Hepatocyte (in vitro differentiated cells): ENCODE measurements around the gene EXD3. TPM values are rescaled to one million over a fixed set of nuclear protein-coding genes. Genes with fewer than 3 reads are reported as not detected.

Experiments used
- DNase-seq: peaks from one replicate; pipeline ENCODE4 v3.0.0-alpha.2; 2016; ENCODE audit warnings: low spot score
- H2AFZ ChIP-seq: fragments of 200-600 bp; sonication (generic); 2 replicates; pipeline ENCODE4 v1.6.0; 2016; ENCODE audit warnings: antibody characterized with exemption, mild to moderate bottlenecking
- H3K27ac ChIP-seq: fragments of 200-600 bp; sonication (generic); 2 replicates; pipeline ENCODE4 v1.5.1; 2016; ENCODE audit warnings: mild to moderate bottlenecking
- H3K27me3 ChIP-seq: fragments of 200-600 bp; sonication (generic); 2 replicates; pipeline ENCODE4 v1.6.1; 2016
- H3K36me3 ChIP-seq: fragments of 200-600 bp; sonication (generic); replicated peaks from 2 replicates; pipeline ENCODE4 v1.5.1; 2016; ENCODE audit warnings: low read depth; ENCODE audit not compliant: insufficient read depth
- H3K4me1 ChIP-seq: fragments of 200-600 bp; sonication (generic); 2 replicates; pipeline ENCODE4 v1.5.1; 2016; ENCODE audit warnings: mild to moderate bottlenecking, moderate library complexity; ENCODE audit not compliant: insufficient read depth
- H3K4me2 ChIP-seq: fragments of 200-600 bp; sonication (generic); 2 replicates; pipeline ENCODE4 v1.6.0; 2016
- H3K4me3 ChIP-seq: fragments of 200-600 bp; sonication (generic); 2 replicates; pipeline ENCODE4 v1.5.1; 2016; ENCODE audit warnings: mild to moderate bottlenecking
- H3K79me2 ChIP-seq: fragments of 200-600 bp; sonication (generic); 2 replicates; pipeline ENCODE4 v1.6.0; 2017; ENCODE audit warnings: mild to moderate bottlenecking
- H3K9me2 ChIP-seq: fragments of 200-600 bp; sonication (generic); replicated peaks from 2 replicates; pipeline ENCODE4 v1.6.0; 2017; ENCODE audit warnings: mild to moderate bottlenecking; ENCODE audit not compliant: insufficient read depth
- H3K9me3 ChIP-seq: fragments of 200-600 bp; sonication (generic); 2 replicates; pipeline ENCODE4 v1.5.1; 2016; ENCODE audit warnings: low read depth, mild to moderate bottlenecking
- H4K20me1 ChIP-seq: fragments of 200-600 bp; sonication (generic); 2 replicates; pipeline ENCODE4 v1.6.0; 2016; ENCODE audit warnings: mild to moderate bottlenecking; ENCODE audit not compliant: insufficient read depth, poor library complexity, severe bottlenecking
- CTCF ChIP-seq: fragments of 200-600 bp; sonication (generic); IDR thresholded peaks from 2 replicates; pipeline ENCODE4 v1.5.1; 2016; ENCODE audit warnings: antibody characterized with exemption, mild to moderate bottlenecking; ENCODE audit not compliant: poor library complexity
- EZH2 ChIP-seq: fragments of 200-600 bp; sonication (generic); IDR thresholded peaks from 2 replicates; pipeline ENCODE4 v1.6.1; 2016; ENCODE audit warnings: antibody characterized with exemption, mild to moderate bottlenecking, borderline replicate concordance
- EZH2phosphoT487 ChIP-seq: fragments of 200-600 bp; sonication (generic); IDR thresholded peaks from one replicate; pipeline ENCODE4 v1.6.1; 2018; ENCODE audit warnings: antibody characterized with exemption, mild to moderate bottlenecking, low read depth, moderate library complexity; ENCODE audit not compliant: unreplicated experiment, severe bottlenecking
- whole genome bisulfite sequencing: methylation state at CpG from one replicate; pipeline ENCODE4 v1.1.6; 2016; ENCODE audit warnings: low lambda C conversion rate; ENCODE audit errors: missing lambda C conversion rate; 5-methylcytosine and 5-hydroxymethylcytosine counted together
- polyA plus RNA-seq: library from polyadenylated mRNA; unstranded; fragments of >200 nt; fragmentation: Nextera tagmentation; extraction: Ambion mirVana; gene quantifications from 2 replicates; pipeline ENCODE4 v1.2.1, GENCODE V29; 2016
- total RNA-seq: library from RNA; depleted of rRNA; stranded (reverse); fragments of >200 nt; gene quantifications from 2 replicates; pipeline ENCODE4 v1.2.3, GENCODE V29; 2014

Gene EXD3
- total and polyA plus RNA-seq, 2 experiments from 2014 or later = 11.8 to 21.6 TPM

GRCh38 chr9:137376386-137376785, 46.6 kb downstream of the EXD3 start:
- no peak for TF ChIP-seq CTCF
- TF ChIP-seq EZH2phosphoT487 = no peak
- TF ChIP-seq EZH2 = no peak
- no peaks in the 10 kb centered on the region for H3K4me1 ChIP-seq

DNA sequence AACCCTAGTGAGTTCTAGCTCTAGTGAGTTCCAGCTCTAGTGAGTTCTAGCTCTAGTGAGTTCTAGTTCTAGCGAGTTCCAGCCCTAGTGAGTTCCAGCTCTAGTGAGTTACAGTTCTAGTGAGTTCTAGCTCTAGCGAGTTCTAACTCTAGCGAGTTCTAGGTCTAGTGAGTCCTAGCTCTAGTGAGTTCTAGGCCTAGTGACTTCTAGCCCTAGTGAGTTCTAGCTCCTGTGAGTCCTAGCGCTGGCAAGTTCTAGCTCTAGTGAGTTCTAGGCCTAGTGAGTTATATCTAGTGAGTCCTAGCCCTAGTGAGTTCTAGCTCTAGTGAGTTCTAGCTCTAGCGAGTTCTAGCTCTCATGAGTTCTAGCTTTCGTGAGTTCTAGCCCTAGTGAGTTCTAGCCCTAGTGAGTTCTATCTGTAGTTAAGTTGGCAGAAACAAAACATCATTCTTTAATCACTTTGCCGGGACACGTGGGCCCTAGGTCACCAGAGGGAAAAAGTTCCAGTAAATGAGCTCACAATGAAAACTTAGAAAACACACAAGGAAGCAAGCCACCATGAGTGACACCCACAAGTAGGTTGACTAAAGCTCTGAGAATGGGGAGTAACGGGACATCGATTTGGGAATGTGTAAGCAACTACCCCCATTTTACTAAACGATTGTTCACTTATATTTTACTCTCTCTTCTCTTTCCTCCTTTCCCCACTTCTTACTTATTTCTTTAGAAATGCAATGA, 47.5 kb downstream of the EXD3 start:
- H3K4me3 ChIP-seq = no peak overlapping the region
- H3K27me3 ChIP-seq = no peaks in the 10 kb centered on the region
- H3K36me3 ChIP-seq = no peaks in the 10 kb centered on the region
- no peaks in the 10 kb centered on the region for H3K4me1 ChIP-seq
- TF ChIP-seq CTCF (no peak), EZH2 (no peak), EZH2phosphoT487 (no peak)
- 99% methylated on average over 11 of the region's 11 CpGs for WGBS
- H3K9me2 ChIP-seq = no peaks in the 10 kb centered on the region
- no peaks in the 10 kb centered on the region for H3K79me2 ChIP-seq
- DNase-seq = no peak
- H3K27ac ChIP-seq = no peak overlapping the region
- H3K9me3 ChIP-seq = no peaks in the 10 kb centered on the region
- H3K4me2 ChIP-seq = no peak overlapping the region
- no peaks in the 10 kb centered on the region for H4K20me1 ChIP-seq
- no peak overlapping the region for H2AFZ ChIP-seq

More at GRCh38 chr9:137376386-137376785, 46.6 kb downstream of the EXD3 start:
- H3K4me2 ChIP-seq = no peak overlapping the region
- H3K9me3 ChIP-seq = no peaks in the 10 kb centered on the region
- no peaks in the 10 kb centered on the region for H3K9me2 ChIP-seq
- DNase-seq = no peak
- 91% methylated on average over 12 of the region's 12 CpGs for WGBS
- H3K27me3 ChIP-seq = no peaks in the 10 kb centered on the region
- H3K27ac ChIP-seq = no peak overlapping the region
- no peak overlapping the region for H3K4me3 ChIP-seq
- H4K20me1 ChIP-seq = no peaks in the 10 kb centered on the region
- H3K79me2 ChIP-seq = no peaks in the 10 kb centered on the region
- H2AFZ ChIP-seq = no peak overlapping the region
- H3K36me3 ChIP-seq = no peaks in the 10 kb centered on the region

DNA sequence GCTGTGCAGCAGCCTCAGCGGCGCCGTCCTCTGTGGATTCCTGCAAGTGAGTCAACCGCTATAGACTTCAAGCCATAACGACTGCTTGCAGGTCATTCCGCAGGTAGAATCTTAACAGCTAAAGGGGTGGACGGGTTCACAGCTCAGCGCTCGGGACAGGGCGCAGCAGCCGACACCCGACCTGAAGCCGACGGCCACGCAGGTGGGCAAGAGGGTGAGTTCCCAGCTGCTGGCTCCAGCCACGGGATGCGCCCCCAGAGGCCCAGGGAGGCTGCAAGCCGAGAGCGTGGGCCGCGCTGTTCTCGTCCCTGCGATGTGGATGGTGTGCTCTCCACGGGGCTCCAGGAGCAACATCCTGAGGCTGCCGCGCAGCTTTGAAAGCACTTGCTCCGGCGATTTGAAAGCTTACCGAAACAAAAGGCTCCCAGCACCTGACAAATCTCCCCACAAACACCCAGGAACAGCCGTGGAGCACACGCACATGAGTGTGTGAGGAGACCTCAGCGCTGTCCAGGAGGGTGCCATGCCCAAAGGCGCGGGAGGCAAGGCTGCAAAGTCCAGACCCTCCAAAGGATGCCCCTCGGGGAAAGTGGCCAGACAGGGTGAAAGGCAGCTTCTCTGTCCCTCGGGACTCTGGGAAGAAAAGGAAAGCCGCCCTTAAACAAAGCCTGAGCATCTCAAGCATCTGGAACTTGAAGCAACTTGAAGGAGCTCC, 48.7 kb downstream of the EXD3 start:
- no peak overlapping the region for H3K4me3 ChIP-seq
- H3K4me2 ChIP-seq = no peak overlapping the region
- no peaks in the 10 kb centered on the region for H3K9me3 ChIP-seq
- no peaks in the 10 kb centered on the region for H3K27me3 ChIP-seq
- H3K79me2 ChIP-seq = no peaks in the 10 kb centered on the region
- no peak overlapping the region for H2AFZ ChIP-seq
- H3K4me1 ChIP-seq = no peaks in the 10 kb centered on the region
- H3K27ac ChIP-seq = no peak overlapping the region
- 97% methylated on average over 26 of the region's 37 CpGs for whole genome bisulfite sequencing
- H3K9me2 ChIP-seq = no peaks in the 10 kb centered on the region
- no peak for DNase-seq
- no peaks in the 10 kb centered on the region for H3K36me3 ChIP-seq
- no peaks in the 10 kb centered on the region for H4K20me1 ChIP-seq
- TF ChIP-seq CTCF = no peak
- no peak for TF ChIP-seq EZH2phosphoT487
- no peak for TF ChIP-seq EZH2
